Erythroblast (primary cell): ENCODE data around the gene NTSR2.

ENCODE experiments used
- DNase-seq, 2 experiments: peaks; one replicate each; lab custom pipeline; 2025; lab: John Stamatoyannopoulos, UW
- GATA1 ChIP-seq: IDR thresholded peaks from 2 replicates; pipeline ENCODE4 v1.6.1; 2011; ENCODE audit warnings: low read depth, mild to moderate bottlenecking, control low read depth, low read length, moderate library complexity
- POLR2A ChIP-seq: IDR thresholded peaks from 2 replicates; pipeline ENCODE4 v1.6.1; 2011; ENCODE audit warnings: mild to moderate bottlenecking, low read length

Gene NTSR2

DNA sequence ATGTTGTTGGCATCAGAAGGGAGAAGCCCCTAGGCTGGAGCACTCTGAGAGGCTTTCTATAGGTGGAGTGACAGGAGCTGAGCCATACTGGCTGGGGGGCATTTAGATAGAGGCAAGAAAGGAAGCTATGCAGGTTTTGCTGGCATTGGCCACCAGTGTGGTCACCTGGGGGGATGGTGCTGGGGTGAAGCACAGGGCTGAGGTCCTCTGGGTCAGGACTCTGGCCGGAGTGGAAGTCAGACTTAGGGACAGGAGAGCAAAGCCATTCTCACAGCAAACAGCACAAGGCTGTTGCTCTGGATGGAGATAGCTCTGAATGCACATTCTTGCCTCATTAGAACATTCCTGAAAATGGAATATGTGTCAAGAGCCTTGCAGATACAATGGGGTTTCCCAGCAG, 47.4 kb downstream of the NTSR2 start:
- no peak for TF ChIP-seq POLR2A
- no peak for TF ChIP-seq GATA1
- no peak for DNase-seq

GRCh38 chr2:11621410-11621809, 48.6 kb downstream of the NTSR2 start:
- TF ChIP-seq POLR2A (no peak), GATA1 (no peak)
- DNase-seq, result no peak

DNA sequence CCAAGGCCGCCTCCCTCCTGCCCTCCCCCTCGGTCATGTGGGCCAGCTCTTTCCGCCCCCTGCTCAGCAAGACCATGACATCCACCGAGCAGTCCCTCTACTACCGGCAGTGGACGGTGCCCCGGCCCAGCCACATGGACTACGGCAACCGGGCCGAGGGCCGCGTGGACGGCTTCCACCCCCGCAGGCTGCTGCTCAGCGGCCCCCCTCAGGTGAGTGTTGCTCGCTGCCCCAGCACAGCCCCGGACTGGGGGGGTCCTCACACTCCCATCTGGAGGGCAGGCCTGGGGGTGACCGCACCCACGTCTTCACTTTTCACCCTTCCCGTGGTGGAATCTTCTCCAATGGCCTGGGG, 51.3 kb downstream of the NTSR2 start:
- DNase-seq, result no peak
- TF ChIP-seq POLR2A (no peak), GATA1 (no peak)

GRCh38 chr2:11617984-11618707, 51.8 kb downstream of the NTSR2 start:
- TF ChIP-seq POLR2A (no peak), GATA1 (no peak)
- no peak for DNase-seq

- DNase-seq, result no peak
- TF ChIP-seq GATA1, result no peak
- no peak for TF ChIP-seq POLR2A
These were observed 52.5 kb downstream of the NTSR2 start for GRCh38 chr2:11617527-11617926.

DNA sequence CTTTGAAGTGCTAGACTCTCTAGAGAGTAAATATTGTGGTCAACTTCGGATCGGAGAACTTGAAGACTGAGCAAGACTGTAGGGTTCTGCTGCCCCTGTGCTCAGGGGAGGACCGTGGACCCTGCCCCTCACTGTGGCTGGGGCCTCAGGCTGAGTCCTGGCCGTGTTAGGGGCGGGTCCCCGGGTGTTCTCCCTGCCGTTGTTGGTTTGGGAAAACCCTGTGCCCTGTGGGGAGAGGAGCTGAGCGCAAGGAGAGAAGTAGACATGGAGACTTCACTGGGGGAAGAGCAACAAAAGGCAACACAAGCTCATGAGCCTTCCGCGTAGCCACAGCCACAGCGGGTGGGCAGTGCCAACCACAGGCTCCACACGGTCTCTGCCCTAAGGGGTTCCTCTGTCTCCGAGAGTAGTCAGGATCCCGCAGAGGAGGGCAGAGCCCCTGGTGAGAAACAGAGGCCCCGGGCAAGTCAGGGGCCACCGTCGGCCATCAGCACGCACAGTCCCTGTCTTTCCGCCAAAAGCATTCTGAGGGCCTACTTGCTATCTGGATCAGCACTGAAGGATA, 53.1 kb downstream of the NTSR2 start:
- no peak for TF ChIP-seq POLR2A
- no peak for TF ChIP-seq GATA1
- DNase-seq, result no peak

- no peak for DNase-seq
- TF ChIP-seq POLR2A, result no peak
- TF ChIP-seq GATA1, result no peak
These were observed 53.8 kb downstream of the NTSR2 start for GRCh38 chr2:11616097-11616687.

DNA sequence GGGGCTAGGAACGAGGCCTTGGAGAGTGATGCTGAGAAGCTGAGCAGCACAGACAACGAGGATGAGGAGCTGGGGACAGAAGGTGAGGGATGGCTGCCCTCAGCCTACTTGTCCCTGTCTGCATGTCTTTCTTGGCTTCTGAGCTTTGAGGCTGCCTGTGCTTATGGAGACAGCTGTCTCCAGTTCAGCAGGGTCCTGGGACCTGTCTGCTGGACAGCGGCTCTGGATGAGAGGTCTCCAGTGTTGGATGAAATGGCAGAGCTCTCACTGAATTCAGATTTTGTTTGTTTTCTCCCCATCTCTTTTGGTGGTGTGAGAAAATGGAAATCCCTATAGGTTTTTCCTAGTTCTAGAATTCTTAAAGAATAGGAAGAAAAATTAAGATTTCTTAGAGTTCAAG, 54.8 kb downstream of the NTSR2 start:
- DNase-seq, result no peak
- TF ChIP-seq POLR2A (no peak), GATA1 (no peak)

- DNase-seq, result no peak
- TF ChIP-seq POLR2A (no peak), GATA1 (no peak)
These were observed 56.7 kb downstream of the NTSR2 start for GRCh38 chr2:11613297-11613696.

DNA sequence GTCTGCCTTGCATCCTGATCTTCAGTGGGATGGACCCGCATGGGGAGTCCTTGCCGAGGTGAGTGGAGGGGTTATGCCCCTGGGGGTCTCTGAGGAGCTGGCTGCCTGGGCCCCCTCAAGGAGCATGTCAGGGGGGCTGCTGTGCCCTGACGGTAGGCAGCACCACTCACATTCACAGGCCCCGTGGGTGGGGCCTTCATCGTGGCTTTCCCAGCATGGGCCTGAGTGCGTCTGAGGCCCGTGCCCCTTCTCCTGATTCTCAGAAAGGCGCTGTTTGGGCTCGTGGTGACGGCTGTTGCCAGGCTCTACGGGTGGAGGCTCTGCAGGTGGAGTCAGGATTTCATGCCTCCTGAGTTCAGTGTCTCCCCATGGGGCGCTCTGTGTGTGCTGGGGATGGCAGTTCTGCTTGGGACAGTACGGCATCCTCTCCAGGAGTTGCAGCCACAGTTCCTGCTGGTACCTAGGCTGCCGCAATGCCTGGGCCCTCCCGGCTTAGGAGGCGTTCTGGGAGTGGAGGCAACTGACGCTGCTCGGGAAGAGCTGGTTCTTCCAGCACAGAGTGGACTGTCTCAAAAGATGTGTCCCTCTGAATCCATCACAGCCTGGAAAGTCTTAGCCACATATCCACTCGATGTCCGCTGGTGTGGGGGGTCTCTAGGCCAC, 57.3 kb downstream of the NTSR2 start:
- no peak for TF ChIP-seq GATA1
- no peak for TF ChIP-seq POLR2A
- no peak for DNase-seq

GRCh38 chr2:11611251-11611650, 58.7 kb downstream of the NTSR2 start:
- no peak for DNase-seq
- TF ChIP-seq GATA1 (no peak), POLR2A (no peak)

DNA sequence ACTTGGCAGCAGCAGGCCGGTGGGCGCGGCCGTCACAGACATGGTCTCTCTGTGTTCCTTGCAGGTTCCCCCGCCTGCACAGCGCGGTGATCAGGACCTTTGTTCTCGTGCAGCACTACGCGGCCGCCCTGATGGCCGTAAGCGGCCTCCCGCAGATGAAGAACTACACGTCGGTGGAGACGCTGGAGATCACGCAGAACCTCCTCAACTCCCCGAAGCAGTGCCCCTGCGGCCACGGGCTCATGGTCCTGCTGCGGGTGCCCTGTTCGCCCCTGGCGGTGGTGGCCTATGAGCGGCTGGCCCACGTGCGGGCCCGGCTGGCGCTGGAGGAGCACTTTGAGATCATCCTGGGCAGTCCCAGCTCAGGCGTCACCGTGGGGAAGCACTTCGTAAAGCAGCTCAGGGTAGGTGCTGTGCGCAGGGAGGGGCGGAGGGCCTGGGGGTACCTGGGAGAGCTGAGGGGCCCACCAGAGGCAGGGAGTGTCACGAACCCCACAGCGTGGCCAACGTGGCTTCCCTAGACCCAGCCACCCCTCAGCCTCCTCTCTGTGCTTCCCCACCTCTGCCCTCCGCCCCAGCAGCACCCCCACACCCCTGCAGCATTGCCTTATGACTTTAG, 59.3 kb downstream of the NTSR2 start:
- TF ChIP-seq POLR2A (no peak), GATA1 (no peak)
- DNase-seq, result no peak
